ENCODE results near the gene VPS33A. TPM values are rescaled to one million over a fixed set of nuclear protein-coding genes. Genes with fewer than 3 reads are reported as not detected.
"Not testable (repeated sequence)": the region's sequence is repeated elsewhere in the genome, so short reads cannot be mapped to it uniquely, and the experiment has no call there.

VPS33A gene
- total and polyA plus RNA-seq, 2 experiments from 2014 or later, result 18.6 to 37.4 TPM

DNA sequence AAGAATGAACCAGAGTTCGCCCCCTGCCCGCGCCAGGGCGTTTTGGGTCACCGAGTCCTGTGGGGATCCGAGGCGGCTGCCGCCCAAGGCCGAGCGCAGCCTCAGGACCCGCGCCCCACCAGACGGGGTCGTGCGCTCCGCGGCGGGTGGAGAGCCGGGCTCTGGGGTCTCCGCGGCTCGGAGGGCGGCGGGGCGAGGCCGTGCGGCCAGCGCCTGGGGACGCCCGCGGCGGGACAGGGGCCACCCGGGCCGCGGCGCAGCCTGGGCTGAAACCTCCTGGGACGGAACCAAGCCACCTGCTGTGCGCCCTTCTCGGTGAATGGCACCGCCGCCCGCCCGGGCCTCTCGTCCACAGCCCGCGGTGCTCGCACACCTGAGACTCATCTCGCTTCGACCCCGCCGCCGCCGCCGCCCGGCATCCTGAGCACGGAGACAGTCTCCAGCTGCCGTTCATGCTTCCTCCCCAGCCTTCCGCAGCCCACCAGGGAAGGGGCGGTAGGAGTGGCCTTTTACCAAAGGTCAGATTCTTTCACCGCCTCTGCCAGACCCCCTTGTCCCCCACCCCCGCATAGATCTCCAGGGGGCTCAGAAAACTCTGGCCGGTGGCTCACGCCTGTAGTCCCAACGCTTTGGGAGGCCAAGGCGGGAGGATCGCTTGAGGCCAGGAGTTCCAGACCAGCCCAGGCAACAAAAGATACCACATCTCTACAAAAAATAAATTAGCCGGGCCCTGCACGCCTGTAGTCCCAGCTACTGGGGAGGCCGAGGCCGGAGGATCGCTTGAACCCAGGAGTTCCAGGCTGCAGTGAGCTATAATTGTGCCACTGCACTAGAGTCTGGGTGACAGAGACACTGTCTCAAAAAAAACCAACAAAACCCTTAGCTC, 61.9 kb downstream of the VPS33A start:
- TF ChIP-seq, protein P1, sequence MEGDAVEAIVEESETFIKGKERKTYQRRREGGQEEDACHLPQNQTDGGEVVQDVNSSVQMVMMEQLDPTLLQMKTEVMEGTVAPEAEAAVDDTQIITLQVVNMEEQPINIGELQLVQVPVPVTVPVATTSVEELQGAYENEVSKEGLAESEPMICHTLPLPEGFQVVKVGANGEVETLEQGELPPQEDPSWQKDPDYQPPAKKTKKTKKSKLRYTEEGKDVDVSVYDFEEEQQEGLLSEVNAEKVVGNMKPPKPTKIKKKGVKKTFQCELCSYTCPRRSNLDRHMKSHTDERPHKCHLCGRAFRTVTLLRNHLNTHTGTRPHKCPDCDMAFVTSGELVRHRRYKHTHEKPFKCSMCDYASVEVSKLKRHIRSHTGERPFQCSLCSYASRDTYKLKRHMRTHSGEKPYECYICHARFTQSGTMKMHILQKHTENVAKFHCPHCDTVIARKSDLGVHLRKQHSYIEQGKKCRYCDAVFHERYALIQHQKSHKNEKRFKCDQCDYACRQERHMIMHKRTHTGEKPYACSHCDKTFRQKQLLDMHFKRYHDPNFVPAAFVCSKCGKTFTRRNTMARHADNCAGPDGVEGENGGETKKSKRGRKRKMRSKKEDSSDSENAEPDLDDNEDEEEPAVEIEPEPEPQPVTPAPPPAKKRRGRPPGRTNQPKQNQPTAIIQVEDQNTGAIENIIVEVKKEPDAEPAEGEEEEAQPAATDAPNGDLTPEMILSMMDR (IDR thresholded peaks at IDR 0.05; ENCODE audit: low read depth, low read length), result no peak
- Histone ChIP-seq H3K27ac (no peak overlapping the region), H3K4me1 (ENCODE audit: low read depth) (no peaks in the 10 kb centered on the region), H3K4me3 (peak overlapping the region; percentile 35), H3K27me3 (peaks cover 42% of the 10 kb centered on the region), H3K9me3 (ENCODE audit: low read depth) (no peaks in the 10 kb centered on the region), H3K36me3 (peaks cover 9% of the 10 kb centered on the region)
- peak in 1 of 2 donors; percentile 32 for DNase-seq (ENCODE audit: low read depth in 1 of 2, low spot score in 1 of 2)

DNA sequence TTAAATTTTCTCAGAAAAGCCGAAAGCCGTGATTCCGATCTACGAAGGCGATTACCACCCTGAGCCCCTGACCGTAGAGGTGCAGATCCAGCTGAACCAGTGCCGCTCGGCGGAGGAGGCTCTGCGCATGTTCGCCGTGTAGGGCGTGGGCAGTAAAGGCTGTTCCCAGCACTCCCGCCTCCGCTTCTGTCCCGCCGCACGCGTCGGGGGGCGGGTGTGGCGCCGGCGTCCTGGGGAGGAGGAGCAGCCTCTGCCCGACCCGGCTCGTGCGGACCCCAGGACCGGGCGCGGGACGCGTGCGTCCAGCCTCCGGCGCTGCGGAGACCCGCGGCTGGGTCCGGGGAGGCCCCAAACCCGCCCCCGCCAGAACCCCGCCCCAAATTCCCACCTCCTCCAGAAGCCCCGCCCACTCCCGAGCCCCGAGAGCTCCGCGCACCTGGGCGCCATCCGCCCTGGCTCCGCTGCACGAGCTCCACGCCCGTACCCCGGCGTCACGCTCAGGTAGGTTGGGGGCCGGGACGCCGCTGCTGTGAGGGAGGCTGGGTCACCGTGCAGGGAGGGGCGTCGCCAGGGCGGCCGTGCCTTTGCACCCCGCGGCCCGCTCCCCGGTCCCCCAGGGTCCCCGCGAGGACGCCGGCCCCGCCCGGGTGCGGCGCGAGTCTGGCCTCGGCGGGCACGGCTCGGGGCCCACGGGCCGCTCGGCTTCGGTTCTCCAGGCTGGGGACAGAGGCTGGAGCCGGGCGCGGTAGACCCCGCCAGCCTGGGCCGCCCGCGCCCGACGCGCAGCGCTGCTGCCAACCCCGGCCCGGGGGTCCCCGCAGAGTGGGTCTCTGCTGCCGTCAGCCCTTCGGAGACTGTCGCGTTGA, 62.8 kb downstream of the VPS33A start, which contains the start of gene B3GNT4:
TSS of gene B3GNT4 (plus strand) at position 409 of the 866 bp plus-strand sequence. CDS start 910 bp downstream, outside the sequence.
- Histone ChIP-seq H3K36me3 (peaks cover 8% of the 10 kb centered on the region), H3K27me3 (peaks cover 42% of the 10 kb centered on the region), H3K27ac (no peak within 1 kb of the TSS), H3K4me3 (peak within 1 kb of the TSS; percentile 35), H3K4me1 (ENCODE audit: low read depth) (no peaks in the 10 kb centered on the region), H3K9me3 (ENCODE audit: low read depth) (no peaks in the 10 kb centered on the region)
- DNase-seq (ENCODE audit: low read depth in 1 of 2, low spot score in 1 of 2), result peak; percentile 53 to 58
- TF ChIP-seq, protein P1 (IDR thresholded peaks at IDR 0.05; ENCODE audit: low read depth, low read length), result no peak

DNA sequence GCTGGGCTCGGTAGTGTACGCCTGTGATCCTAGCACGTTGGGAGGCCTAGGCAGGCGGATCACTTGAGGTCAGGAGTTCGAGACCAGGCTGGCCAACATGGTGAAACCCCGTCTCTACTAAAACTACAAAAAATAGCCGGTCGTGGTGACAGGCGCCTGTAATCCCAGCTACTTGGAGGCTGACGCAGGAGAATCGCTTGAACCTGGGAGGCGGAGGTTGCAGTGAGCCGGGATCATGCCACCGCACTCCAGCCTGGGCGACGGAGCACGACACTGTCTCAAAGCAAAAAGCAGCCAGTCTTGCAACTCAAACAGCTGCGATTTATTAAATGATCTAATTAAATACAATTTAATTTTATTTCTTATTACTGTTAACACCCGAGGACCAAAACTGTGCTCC, 63.5 kb downstream of the VPS33A start:
- H3K36me3 ChIP-seq; H3K27ac ChIP-seq; DNase-seq (ENCODE audit: low read depth in 1 of 2, low spot score in 1 of 2); H3K4me1 ChIP-seq (ENCODE audit: low read depth); H3K9me3 ChIP-seq (ENCODE audit: low read depth): not testable (repeated sequence)
- Histone ChIP-seq H3K27me3 (peaks cover 42% of the 10 kb centered on the region), H3K4me3 (peak overlapping the region; percentile 35)

DNA sequence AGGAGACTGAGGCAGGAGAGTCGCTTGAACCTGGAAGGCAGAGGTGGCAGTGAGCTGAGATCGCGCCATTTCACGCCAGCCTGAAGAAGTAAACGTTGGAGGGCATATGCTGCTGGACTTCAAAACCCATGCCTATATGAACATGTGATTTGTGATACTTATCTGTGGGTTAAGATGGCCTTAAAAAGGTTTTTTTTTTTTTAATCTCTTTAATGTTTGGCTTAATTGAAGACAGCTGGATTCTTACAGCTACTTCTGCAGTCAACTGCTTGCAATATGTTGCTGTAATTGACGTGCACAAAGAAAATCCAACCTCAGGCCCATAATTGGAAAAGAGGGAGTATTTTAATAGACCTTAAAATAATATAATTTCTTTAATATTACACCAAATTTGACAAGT, 64.3 kb downstream of the VPS33A start:
- DNase-seq (ENCODE audit: low read depth in 1 of 2, low spot score in 1 of 2), result no peak
- no peaks in the 10 kb centered on the region for H3K36me3 ChIP-seq
- H3K4me1 ChIP-seq (ENCODE audit: low read depth), result no peaks in the 10 kb centered on the region
- H3K9me3 ChIP-seq (ENCODE audit: low read depth), result no peaks in the 10 kb centered on the region
- H3K27me3 ChIP-seq, result peaks cover 42% of the 10 kb centered on the region
- TF ChIP-seq, protein P1 (IDR thresholded peaks at IDR 0.05; ENCODE audit: low read depth, low read length), result no peak
- no peak overlapping the region for H3K4me3 ChIP-seq
- H3K27ac ChIP-seq, result no peak overlapping the region

DNA sequence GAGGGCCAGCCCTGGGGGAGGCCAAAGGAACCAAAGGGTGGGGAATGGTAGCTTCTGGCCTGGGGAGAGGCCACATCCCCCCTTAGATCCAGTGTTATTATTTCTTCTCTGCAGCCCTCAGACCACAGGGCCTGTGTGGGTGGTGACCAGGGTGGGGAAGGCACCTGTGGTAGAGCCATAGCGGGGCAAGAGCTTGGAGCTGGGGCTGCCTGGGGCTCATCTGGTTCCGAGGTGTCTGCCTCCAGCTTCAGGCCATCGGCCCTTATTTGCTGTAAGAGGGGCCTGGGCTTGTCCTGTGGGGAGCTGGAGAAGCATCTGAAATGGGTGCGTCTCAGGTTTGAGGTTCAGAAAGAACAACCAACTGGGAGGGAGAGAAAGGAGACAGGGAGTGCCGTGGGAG, 64.9 kb downstream of the VPS33A start:
- H3K4me1 ChIP-seq (ENCODE audit: low read depth), result no peaks in the 10 kb centered on the region
- no peak for DNase-seq (ENCODE audit: low read depth in 1 of 2, low spot score in 1 of 2)
- H3K4me3 ChIP-seq, result no peak overlapping the region
- peaks cover 42% of the 10 kb centered on the region for H3K27me3 ChIP-seq
- H3K9me3 ChIP-seq (ENCODE audit: low read depth), result no peaks in the 10 kb centered on the region
- TF ChIP-seq, protein P1 (IDR thresholded peaks at IDR 0.05; ENCODE audit: low read depth, low read length), result no peak
- H3K27ac ChIP-seq, result no peak overlapping the region
- no peaks in the 10 kb centered on the region for H3K36me3 ChIP-seq
